GM21367 (cell line): ENCODE results near the gene PIAS4.

ENCODE experiments used
- ATAC-seq: cut with Tn5 transposase; IDR thresholded peaks from one replicate; pipeline ENCODE4 v1.9.1; 2021; ENCODE audit not compliant: unreplicated experiment

The PIAS4 gene

DNA sequence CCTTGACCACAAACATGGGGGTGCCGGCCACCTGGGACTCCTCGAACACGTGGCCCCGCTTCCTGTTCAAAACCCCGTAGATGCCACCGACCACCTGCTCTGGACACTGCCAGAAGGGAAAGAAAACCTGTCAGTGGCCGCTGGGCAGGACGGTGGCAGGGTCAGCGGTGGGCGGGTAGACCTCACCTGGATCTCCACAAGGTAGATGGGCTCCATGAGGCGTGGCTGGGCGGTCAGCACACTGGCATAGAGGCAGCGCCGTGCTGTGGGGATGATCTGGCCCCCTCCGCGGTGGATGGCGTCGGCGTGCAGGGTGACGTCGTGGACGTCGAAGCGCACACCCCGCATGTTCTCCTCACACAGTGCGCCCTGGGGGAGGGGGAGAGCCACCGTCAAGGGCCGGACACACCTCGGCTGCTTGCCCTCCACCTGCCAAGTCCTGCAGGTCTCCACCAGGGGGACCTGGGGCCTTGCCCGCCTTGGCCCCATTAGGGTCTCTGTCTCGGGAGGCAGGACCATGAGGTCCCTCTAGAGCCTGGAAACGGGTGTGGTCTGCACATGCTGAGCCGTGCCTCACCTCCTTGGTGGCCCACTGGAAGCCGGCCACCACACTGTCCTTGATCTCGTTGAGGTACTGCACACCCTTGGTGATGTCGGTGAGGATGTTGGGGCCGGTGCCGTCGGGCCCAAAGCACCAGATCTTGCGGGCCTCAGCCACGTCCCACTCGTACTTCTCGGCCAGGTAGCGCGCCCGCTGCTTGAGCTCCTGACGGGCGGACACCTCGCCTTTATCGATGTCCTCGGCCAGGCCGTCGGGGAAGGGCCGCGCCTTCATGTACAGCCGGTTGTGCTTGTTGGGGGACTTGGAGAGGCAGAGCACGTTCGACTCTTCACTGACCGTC, 30.0 kb upstream of the PIAS4 start:
- ATAC-seq, result no peak

GRCh38 chr19:3978145-3978544, 29.4 kb upstream of the PIAS4 start:
- ATAC-seq, result no peak

DNA sequence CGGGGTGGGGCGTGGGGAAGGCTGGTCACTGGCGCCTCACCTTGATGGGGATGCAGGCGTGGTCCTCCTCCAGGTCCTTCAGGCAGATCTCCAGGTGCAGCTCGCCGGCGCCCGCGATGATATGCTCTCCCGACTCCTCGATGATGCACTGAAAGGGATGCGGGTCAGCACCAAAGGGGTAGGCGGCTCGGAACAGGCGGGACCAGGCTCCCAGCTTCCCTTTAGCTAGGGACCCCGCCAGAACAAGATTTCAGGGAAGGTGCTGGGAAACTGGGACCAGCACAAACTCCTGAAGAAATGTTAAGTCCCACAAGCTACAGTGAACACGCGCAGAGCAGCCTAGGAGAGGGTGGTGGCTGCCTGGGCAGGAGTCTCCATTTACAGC, 28.3 kb upstream of the PIAS4 start:
- no peak for ATAC-seq

DNA sequence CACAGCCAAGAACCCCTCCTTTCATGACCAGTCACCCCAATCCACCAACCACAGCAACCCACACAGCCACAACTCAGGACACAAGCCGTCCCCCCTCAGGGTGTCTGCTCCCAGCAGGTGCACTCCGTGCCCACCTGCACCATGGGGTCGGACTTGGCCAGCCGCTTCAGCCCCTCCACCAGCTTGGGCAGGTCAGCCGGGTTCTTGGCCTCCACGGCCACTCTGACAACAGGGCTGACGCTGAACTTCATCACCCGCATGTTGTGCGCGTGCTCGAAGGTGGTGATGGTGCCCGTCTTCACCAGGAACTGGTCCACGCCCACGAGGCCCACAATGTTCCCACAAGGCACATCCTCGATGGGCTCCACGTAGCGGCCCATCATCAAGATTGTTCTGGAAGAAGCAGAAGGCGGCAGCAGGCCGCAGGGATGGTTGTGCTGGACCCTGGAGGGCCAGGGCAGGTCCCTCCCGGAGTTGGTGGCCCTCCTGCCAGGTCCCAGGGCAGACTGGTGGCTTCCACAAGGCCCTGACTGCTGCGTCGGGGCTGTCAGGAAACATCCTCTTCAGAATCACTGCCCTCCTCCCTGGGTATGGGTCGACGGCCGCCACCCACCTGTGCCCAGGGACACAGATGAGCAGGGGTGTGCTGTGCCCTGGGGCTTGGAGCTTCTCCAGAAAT, 27.7 kb upstream of the PIAS4 start:
- no peak for ATAC-seq

GRCh38 chr19:3980353-3981251, 26.9 kb upstream of the PIAS4 start:
- ATAC-seq, result no peak

- ATAC-seq, result no peak
Observed at GRCh38 chr19:3981373-3981735, 26.2 kb upstream of the PIAS4 start.

GRCh38 chr19:3981736-3982681, 25.5 kb upstream of the PIAS4 start:
- no peak for ATAC-seq

DNA sequence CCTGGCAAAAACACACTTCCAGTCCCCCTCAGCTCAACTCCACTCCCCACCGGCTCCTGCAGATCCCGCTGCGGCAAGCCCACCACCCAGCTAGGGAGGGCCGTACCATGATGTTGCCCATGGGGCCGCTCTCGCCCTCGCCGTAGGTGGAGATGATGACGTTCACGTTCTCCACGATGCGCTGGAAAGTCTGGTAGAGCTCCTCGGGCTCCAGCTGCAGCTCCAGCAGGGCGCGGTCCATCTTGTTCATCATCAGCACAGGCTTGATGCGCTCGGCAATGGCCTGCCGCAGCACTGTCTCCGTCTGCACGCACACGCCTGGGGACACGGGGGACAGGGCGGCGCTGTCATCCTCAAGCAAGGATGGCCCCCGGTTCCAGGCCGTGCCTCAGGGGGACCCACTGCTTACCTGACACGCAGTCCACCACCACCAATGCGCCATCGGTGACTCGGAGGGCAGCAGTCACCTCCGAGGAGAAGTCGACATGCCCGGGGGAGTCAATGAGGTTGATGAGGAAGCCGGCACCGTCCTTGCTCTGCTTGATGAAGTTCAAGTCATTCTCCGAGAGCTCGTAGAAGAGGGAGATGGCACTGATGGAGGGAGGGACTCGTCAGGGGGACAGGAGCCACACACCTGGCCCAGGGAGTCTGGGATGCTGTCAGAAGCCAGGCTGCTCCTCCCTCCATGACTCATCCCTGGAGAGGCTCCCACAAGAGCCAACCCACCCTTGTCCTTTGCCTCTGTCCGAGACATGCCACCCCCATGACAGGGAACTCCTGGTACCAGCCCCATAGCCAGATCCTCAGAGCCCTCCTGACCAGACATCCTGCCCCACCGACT, 24.6 kb upstream of the PIAS4 start:
- ATAC-seq, result no peak

GRCh38 chr19:3983542-3983914, 24.0 kb upstream of the PIAS4 start:
- no peak for ATAC-seq

DNA sequence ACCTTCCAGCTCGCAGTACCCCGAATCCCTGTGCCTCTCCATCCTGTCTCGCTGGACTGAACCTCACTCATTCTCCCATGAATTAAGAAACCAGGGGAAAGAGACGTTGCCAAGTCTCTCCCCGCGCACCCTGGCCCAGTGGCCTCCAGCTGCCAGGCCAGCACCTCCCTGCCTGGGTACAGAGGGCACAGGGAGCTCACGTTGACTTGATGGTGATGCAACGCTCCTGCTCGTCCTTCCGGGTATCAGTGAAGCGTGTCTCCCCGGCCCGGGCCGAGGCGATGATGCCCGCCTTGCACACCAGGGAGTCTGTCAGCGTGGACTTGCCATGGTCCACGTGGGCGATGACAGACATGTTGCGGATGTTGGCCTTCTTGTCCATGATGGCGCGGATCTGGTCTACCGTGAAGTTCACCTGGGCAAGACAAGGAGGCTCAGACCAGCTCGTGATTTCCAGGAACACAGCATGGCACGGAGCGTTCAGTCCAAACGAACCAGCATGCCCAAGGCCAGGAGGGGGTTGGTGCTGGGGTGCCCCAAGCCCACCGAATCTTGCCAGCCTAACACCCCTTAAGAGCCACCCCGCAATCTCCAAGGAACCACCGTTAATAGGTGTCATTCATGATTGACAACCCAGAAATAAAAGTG, 23.5 kb upstream of the PIAS4 start:
- no peak for ATAC-seq

DNA sequence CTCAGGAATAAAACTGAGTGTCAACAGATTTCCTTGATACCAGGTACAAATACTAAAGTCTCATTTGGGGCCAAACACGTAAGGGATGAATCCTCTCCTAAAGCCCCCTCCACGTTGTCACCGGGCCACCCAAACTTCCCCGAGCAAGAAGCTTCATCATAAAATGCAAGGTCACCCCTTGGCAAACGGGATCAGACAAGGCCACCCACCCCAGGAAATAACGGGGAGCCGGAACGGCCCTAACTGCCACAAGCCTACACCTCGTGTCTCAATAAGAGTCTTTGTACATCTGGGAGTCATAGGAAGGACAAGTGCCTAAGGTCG, 23.0 kb upstream of the PIAS4 start:
- no peak for ATAC-seq

GRCh38 chr19:3984908-3985642, 22.5 kb upstream of the PIAS4 start, which contains the start of gene EEF2:
EEF2 (minus strand) TSS chr19:3985463; CDS start chr19:3985380, 83 bp downstream.
- peak; percentile 38 for ATAC-seq

DNA sequence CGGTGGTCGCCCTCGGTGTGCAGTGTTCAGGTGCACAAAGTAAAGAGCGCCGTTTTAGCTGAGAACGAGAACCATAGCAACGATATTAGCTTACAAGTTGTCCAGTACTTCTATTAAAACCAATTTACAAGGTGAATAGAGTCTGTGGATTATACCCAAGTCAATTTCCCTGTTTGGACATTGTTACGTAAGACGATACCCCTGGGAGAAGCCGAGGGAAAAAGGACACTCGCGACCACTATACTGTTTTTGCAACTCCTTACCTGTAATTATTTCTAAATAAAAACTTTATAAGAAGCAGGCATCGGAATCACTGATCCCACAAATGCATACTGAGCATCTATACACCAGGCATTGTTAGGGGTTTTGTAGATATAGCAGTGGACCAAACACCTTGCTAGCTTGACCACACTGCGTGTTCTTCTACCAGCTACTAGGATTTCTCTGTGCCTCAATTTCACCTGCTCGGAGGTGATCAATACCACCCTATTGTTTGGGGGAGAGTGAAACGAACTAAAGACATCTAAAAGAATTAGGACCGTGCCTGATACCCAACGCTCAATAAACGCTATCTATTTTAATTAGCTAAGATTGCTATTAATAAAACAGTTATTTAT, 21.8 kb upstream of the PIAS4 start:
- no peak for ATAC-seq

DNA sequence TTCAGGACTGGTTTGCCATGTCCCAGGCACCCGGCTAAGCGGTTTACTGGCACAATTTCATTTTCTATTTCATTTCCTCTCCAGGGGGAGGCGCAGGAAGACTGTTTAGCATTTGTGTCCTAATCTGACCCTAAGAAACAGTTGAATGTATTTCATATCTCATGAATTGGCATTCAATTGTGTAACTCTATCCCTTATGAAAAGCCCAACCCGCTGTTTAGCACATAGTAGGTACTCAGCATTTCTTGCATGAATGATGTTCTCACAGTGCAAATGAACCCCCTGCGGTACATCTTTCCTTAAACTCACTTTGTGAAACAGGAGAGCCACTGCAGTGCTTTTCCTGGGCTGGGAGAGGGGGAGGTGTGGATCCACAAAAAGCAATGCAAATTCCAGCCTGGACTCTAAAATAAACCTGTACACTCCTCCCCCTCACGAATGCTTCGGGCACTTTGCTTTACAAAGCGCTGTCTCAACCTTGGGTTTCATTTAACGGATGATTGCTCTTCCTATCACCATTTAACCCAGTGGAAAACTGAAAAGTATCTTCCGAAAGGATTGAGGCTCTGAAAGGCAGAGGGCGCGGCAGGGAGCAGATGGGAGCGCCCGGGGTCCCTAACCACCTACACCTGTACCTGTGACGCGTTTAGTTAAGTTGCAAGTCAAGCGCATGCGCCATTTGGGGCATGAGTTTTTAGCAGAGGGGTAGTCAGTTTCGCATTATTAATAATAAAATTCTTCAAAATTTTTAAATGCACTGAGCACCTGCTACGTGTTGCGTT, 21.1 kb upstream of the PIAS4 start:
- ATAC-seq, result no peak

- no peak for ATAC-seq
Observed at GRCh38 chr19:3987619-3988371, 19.7 kb upstream of the PIAS4 start.

DNA sequence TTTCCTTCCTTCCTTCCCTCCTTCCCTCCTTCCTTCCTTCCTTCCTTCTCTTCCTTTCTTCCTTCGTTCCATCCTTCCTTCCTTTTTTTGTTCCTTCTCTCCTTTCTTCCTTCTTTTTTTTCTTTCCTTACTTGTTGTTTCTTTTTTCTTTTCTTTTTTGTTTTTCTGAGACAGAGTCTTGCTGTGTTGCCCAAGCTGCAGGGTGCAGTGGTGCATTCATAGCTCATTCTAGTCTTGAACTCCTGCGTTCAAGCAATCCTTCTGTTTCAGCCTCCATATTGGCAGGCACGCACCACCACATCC, 16.8 kb upstream of the PIAS4 start:
- ATAC-seq, result no peak

DNA sequence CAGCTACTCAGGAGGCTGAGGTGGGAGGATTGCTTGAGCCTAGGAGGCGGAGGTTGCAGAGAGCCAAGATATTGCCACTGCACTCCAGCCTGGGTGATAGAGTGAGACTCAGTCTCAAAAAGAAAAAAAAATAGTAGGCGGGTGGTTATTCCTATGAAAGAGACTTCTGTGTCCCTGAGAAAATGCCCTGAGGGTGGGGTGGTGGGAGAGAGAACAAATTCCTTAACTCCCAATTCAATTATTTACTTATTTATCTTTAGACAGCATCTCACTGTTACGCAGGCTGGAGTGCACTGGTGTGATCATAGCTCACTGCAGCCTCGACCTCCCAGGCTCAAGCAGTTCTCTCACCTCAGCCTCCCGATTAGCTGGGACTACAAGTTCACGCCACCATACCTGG, 11.9 kb upstream of the PIAS4 start:
- ATAC-seq, result no peak
